K562 (cell line): ENCODE measurements around the gene DIAPH1. TPM values are rescaled to one million over a fixed set of nuclear protein-coding genes. Genes with fewer than 3 reads are reported as not detected.

Source experiments
- ATAC-seq: fragments of 200-7000 bp; cut with Tn5 transposase; 3 replicates; pipeline ENCODE4 v1.9.1; 2020; ENCODE audit warnings: moderate library complexity
- BruUV-seq: library from RNA; stranded (reverse); fragments of 400-500 nt; replicated peaks from 2 replicates; lab custom pipeline; 2021; lab: Mats Ljungman, UMichigan
- CTCF ChIA-PET: fragments of 300-600 bp; formaldehyde crosslinking; extraction: SDS; loops from one replicate; lab custom pipeline; 2021; ENCODE audit warnings: low intra/inter-chr PET ratio; lab: Yijun Ruan, JAX
- POLR2A ChIA-PET: fragments of 300-600, 350-650 bp; sonication (Branson Sonifier 250); formaldehyde crosslinking; extraction: SDS; loops from one replicate; lab custom pipeline; 2021; ENCODE audit warnings: antibody characterized with exemption, inconsistent platforms; lab: Yijun Ruan, JAX
- DNase-seq, 4 experiments: peaks; one replicate each; pipeline versions ENCODE4 v3.0.0 to v3.0.0-alpha.2; 2011 to 2018; ENCODE audit warnings: low spot score in 3 of 4, mixed read lengths in 3 of 4; ENCODE audit errors: extremely low read depth in 1 of 4
- FAIRE-seq: peaks from 2 replicates; lab custom pipeline; 2011; peaks lifted over from hg19 to GRCh38; lab: Jason Lieb, UNC
- H2AFZ ChIP-seq: 2 replicates; pipeline ENCODE4 v1.6.0; 2011; ENCODE audit warnings: low read depth, low read length, control low read depth, inconsistent platforms
- H3K27ac ChIP-seq: fragments of 200-600 bp; 3 replicates; pipeline ENCODE4 v1.8.0; 2011; ENCODE audit warnings: low read depth, mild to moderate bottlenecking, control low read depth, inconsistent platforms, low read length, moderate library complexity, mixed read lengths; ENCODE audit errors: extremely low read depth
- H3K27me3 ChIP-seq, 2 experiments: fragments of 300-600 bp in 1 of 2; 2 replicates in 1 of 2; 3 replicates in 1 of 2; pipeline versions ENCODE4 v1.6.0 to v1.8.0; 2011; ENCODE audit warnings: inconsistent platforms in 2 of 2, low read length in 2 of 2, mild to moderate bottlenecking in 1 of 2, mixed read lengths in 1 of 2, moderate library complexity in 1 of 2; ENCODE audit not compliant: control insufficient read depth in 2 of 2, insufficient read depth in 2 of 2
- H3K36me3 ChIP-seq: fragments of 300-600 bp; 3 replicates; pipeline ENCODE4 v1.8.0; 2011; ENCODE audit warnings: mild to moderate bottlenecking, low read length, inconsistent platforms; ENCODE audit not compliant: control insufficient read depth, insufficient read depth
- H3K4me1 ChIP-seq, 2 experiments: fragments of 200-600 bp in 1 of 2; replicated peaks in 1 of 2; 2 replicates in 1 of 2; 3 replicates in 1 of 2; pipeline versions ENCODE4 v1.5.1 to v1.8.0; 2011; ENCODE audit warnings: inconsistent platforms in 2 of 2, low read length in 2 of 2, mild to moderate bottlenecking in 1 of 2, mixed read lengths in 1 of 2, moderate library complexity in 1 of 2; ENCODE audit not compliant: control insufficient read depth in 2 of 2, insufficient read depth in 2 of 2
- H3K4me2 ChIP-seq: 2 replicates; pipeline ENCODE4 v1.6.1; 2011; ENCODE audit warnings: low read length, control low read depth, inconsistent platforms, mixed read lengths; ENCODE audit not compliant: insufficient read depth
- H3K4me3 ChIP-seq: fragments of 200-600 bp; sonication (generic), shearing (Covaris generic); 2 replicates; pipeline ENCODE4 v1.5.1; 2016; ENCODE audit warnings: control low read depth, inconsistent platforms
- H3K79me2 ChIP-seq: fragments of 200-600 bp; 3 replicates; pipeline ENCODE4 v1.8.0; 2011; ENCODE audit warnings: low read length, inconsistent platforms; ENCODE audit not compliant: control insufficient read depth, insufficient read depth
- H3K9ac ChIP-seq, 2 experiments: 2 replicates each; pipeline versions ENCODE4 v1.6.0 to v1.6.1; 2011; ENCODE audit warnings: low read depth in 2 of 2, low read length in 2 of 2, control low read depth in 1 of 2, inconsistent platforms in 1 of 2, mild to moderate bottlenecking in 1 of 2, mixed read lengths in 1 of 2; ENCODE audit not compliant: insufficient read depth in 1 of 2
- H3K9me1 ChIP-seq: one replicate; pipeline ENCODE4 v1.6.0; 2011; ENCODE audit warnings: inconsistent platforms, mild to moderate bottlenecking, low read length, moderate library complexity; ENCODE audit not compliant: control insufficient read depth, insufficient read depth
- H3K9me3 ChIP-seq: replicated peaks from 2 replicates; pipeline ENCODE4 v1.5.1; 2011; ENCODE audit warnings: low read depth, low read length, inconsistent platforms; ENCODE audit not compliant: control insufficient read depth, insufficient read depth
- H4K20me1 ChIP-seq: replicated peaks from 2 replicates; pipeline ENCODE4 v1.6.1; 2011; ENCODE audit warnings: low read length, inconsistent platforms, mixed read lengths; ENCODE audit not compliant: control insufficient read depth, insufficient read depth
- CREB3L1 ChIP-seq: fragments of 450-650 bp; IDR thresholded peaks from 2 replicates; pipeline ENCODE4 v1.6.1; 2014; ENCODE audit warnings: low read depth, mild to moderate bottlenecking, moderate library complexity, borderline replicate concordance
- ZNF277 ChIP-seq: fragments of 250-450 bp; sonication (Bioruptor Pico); IDR thresholded peaks from 2 replicates; pipeline ENCODE4 v1.8.0; 2022; ENCODE audit warnings: inconsistent platforms, mild to moderate bottlenecking, moderate library complexity, borderline replicate concordance
- ZNF518B ChIP-seq: fragments of 250-450 bp; sonication (Bioruptor Pico); IDR thresholded peaks from 2 replicates; pipeline ENCODE4 v1.5.0; 2021; ENCODE audit warnings: mild to moderate bottlenecking, moderate library complexity
- WGBS: fragments of 100-300 bp; shearing (Covaris generic); methylation state at CpG from one replicate; pipeline ENCODE4 v1.1.6; 2016; ENCODE audit warnings: low coverage, mixed read lengths; ENCODE audit not compliant: insufficient coverage; ENCODE audit errors: missing lambda C conversion rate; 5-methylcytosine and 5-hydroxymethylcytosine counted together
- in situ Hi-C: fragments of 300-500 bp; cut with MboI; formaldehyde crosslinking; loops from 4 replicates; pipeline ENCODE4 v1.15.0; 2018; ENCODE audit warnings: inconsistent platforms, mixed read lengths
- intact Hi-C: fragments of 100-400 bp; cut with micrococcal nuclease; formaldehyde crosslinking; loops from 2 replicates; pipeline ENCODE4 v1.14.2; 2022
- polyA plus RNA-seq, 8 experiments: library from polyadenylated mRNA; depleted of rRNA in 4 of 8; stranded (reverse) in 5 of 8; unstranded in 3 of 8; fragments of >200 nt; fragmentation: Nextera tagmentation in 2 of 8; fragmentation: Illumina TruSeq in 1 of 8; extraction: Ambion mirVana in 2 of 8; extraction: Trizol in 1 of 8; gene quantifications; 2 replicates each; pipeline versions ENCODE4 v1.2.1 to v1.2.3, GENCODE V29; 2011 to 2014; ENCODE audit warnings: inconsistent platforms in 1 of 8, missing spikeins in 1 of 8
- total RNA-seq, 7 experiments: library from RNA; depleted of rRNA in 6 of 7; stranded (reverse); fragments of >200 nt in 6 of 7; fragmentation: Illumina TruSeq in 2 of 7; extraction: Trizol in 2 of 7; gene quantifications; 2 replicates each; pipeline versions ENCODE4 v1.2.1 to v1.2.3, GENCODE V29; 2011 to 2021; ENCODE audit warnings: low replicate concordance in 1 of 7

Gene DIAPH1
- total and polyA plus RNA-seq, 9 of the 15 experiments (the other 6 are each of a cell fraction or from before 2014, with no cell fraction given): 60.8 to 328 (median 97.8) TPM

- Histone ChIP-seq H3K4me1 (peaks cover 9 to 50% of the 10 kb centered on the region in 2 experiments; a peak in 4 of 5 replicates), H2AFZ (no peak overlapping the region), H3K27me3 (no peaks in the 10 kb centered on the region), H3K9me3 (no peaks in the 10 kb centered on the region), H4K20me1 (0 out of 2 replicates have a peak, but pooled peaks cover 6% of the 10 kb centered on the region), H3K4me2 (no peak overlapping the region), H3K79me2 (peaks cover 100% of the 10 kb centered on the region), H3K27ac (peak overlapping the region; percentile 4; the same call in 2 of the 3 replicates), H3K4me3 (no peak overlapping the region), H3K9ac (0 out of 4 replicates have a peak overlapping the region, but pooled peaks of 1 of the 2 experiments have one; percentile 10), H3K36me3 (peaks cover 49% of the 10 kb centered on the region), H3K9me1 (no peaks in the 10 kb centered on the region)
- FAIRE-seq: no peak
- BruUV-seq: no TSS peak
- ChIA-PET POLR2A (interaction anchor here (0.6 to 2.8 kb wide), 3 partner anchors 11 to 347 kb away, joined by 3 to 11 read pairs (median 3); partner anchors contain the start of gene DIAPH1), CTCF (no interaction called here)
- 93% methylated on average over 1 of the region's 1 CpG for WGBS
- TF ChIP-seq CREB3L1 (no peak), ZNF518B (CRISPR knock-in tag) (no peak), ZNF277 (CRISPR knock-in tag) (no peak)
- intact Hi-C loops: no loop called here
- no peak for ATAC-seq
- in situ Hi-C loops: no loop called here
- no peak for DNase-seq
Measured at GRCh38 chr5:141602606-141603005, 16.2 kb downstream of the DIAPH1 start.
